ENCODE data around the gene TUBB2B.

The TUBB2B gene

DNA sequence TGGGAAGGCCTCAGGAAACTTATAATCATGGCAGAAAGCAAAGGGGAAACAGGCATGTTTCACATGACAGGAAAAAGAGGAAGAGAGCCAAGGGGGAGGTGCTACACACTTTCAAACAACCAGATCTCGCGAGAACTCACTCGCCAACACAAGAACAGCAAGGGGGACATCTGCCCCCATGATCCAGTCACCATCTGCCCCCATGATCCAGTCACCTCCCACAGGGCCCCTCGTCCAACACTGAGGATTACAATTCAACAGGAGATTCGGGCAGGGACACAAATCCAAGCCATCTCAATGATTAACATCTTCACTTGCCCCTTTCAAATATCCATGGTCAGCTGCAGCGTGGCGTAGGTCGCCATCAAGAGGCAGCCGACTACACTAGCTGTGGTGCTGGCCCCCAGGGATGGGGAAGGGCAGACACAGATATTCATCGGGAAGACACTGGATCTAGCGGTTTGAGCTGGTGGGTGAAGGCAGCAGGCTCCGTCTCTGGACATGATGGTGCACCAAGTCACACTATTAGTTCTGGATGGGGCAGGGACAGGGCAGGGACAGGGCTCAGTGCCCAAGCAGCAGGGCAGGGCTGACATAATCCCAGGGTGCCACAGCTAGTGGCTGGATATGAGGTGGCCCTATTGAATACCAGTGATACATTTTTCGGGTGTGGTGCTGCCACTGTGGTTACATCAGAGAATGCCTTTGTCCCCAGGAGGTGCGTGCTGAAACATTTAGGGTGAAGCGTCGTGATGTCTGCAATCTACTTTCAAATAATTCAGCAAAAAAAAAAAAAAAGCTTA is 31.6 kb downstream of the TUBB2B start:
- Histone ChIP-seq H3K4me2 (ENCODE audit: low read length) (no peak overlapping the region), H3K27ac (ENCODE audit: low read length) (no peak overlapping the region), H3K9ac (ENCODE audit: low read length) (no peak overlapping the region)

GRCh38 chr6:3195420-3195694 is 32.1 kb downstream of the TUBB2B start:
- Histone ChIP-seq H3K9ac (ENCODE audit: low read length) (no peak overlapping the region), H4K20me1 (ENCODE audit: insufficient read depth, low read length) (no peaks in the 10 kb centered on the region), H3K27ac (ENCODE audit: low read length) (no peak overlapping the region), H3K9me3 (ENCODE audit: insufficient read depth, low read length) (no peaks in the 10 kb centered on the region), H3K4me1 (ENCODE audit: low read length) (peaks cover 27% of the 10 kb centered on the region), H3K79me2 (ENCODE audit: low read length) (no peaks in the 10 kb centered on the region), H3K4me2 (ENCODE audit: low read length) (no peak overlapping the region), H3K27me3 (ENCODE audit: low read depth, low read length) (no peaks in the 10 kb centered on the region), H3K36me3 (replicated peaks; ENCODE audit: low read depth, low read length) (no peaks in the 10 kb centered on the region), H3K4me3 (ENCODE audit: low read length) (no peak overlapping the region), H2AFZ (ENCODE audit: low read depth, low read length) (no peak overlapping the region)
- TF ChIP-seq EZH2phosphoT487 (IDR thresholded peaks at IDR 0.05; ENCODE audit: low read depth) (no peak), CTCF (IDR thresholded peaks at IDR 0.05; ENCODE audit: low read depth, low read length) (no peak)

More for the DNA sequence above, 31.6 kb downstream of the TUBB2B start:
- H4K20me1 ChIP-seq (ENCODE audit: insufficient read depth, low read length): no peaks in the 10 kb centered on the region
- no peaks in the 10 kb centered on the region for H3K79me2 ChIP-seq (ENCODE audit: low read length)
- no peak overlapping the region for H2AFZ ChIP-seq (ENCODE audit: low read depth, low read length)
- no peaks in the 10 kb centered on the region for H3K36me3 ChIP-seq (replicated peaks; ENCODE audit: low read depth, low read length)
- H3K4me3 ChIP-seq (ENCODE audit: low read length): no peak overlapping the region
- no peaks in the 10 kb centered on the region for H3K27me3 ChIP-seq (ENCODE audit: low read depth, low read length)
- H3K9me3 ChIP-seq (ENCODE audit: insufficient read depth, low read length): no peaks in the 10 kb centered on the region
- TF ChIP-seq EZH2phosphoT487 (IDR thresholded peaks at IDR 0.05; ENCODE audit: low read depth) (no peak), CTCF (IDR thresholded peaks at IDR 0.05; ENCODE audit: low read depth, low read length) (no peak)
- peaks cover 27% of the 10 kb centered on the region for H3K4me1 ChIP-seq (ENCODE audit: low read length)

DNA sequence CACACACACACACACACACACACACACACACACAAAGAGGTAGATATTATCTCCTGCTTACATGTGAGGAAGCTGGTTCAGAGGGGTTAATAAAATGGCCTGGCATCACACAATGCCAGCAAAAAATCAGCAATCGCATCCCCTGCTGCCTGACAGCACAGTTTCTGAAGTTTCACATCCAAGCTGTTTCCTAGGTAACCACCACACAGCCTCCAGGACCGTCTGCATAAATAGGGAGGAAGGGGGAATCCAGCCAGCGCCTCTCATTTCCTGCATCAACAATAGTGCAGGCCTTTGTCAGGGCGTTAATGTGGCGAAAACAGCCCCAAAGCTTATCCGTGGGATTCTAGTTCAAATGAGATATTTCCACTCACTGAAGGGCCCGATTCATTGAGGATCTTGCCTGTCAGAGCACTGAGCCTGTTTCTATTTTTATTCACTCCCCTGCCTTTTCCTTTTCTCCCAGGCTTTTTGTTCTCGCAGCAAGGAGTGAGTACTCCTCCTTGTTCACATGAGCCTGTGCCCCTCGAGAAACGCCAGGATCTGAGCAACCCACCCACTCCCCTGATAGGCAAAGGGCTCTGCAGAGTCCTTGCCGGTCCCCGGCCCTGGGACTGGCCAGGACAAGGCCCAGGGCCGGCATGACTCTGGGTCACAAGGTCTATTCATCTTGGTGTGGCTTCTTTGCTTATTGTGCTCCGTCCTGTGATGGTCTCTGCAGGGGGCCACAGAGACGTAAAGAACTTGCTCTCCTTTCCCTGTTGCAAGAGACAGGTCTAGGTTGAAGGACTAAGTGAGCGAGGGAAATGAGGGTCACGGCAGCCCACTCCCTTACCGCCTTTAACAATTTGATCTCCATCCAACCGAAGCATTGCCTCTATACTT is 32.7 kb downstream of the TUBB2B start:
- no peaks in the 10 kb centered on the region for H3K9me3 ChIP-seq (ENCODE audit: insufficient read depth, low read length)
- H3K27ac ChIP-seq (ENCODE audit: low read length): no peak overlapping the region
- H3K79me2 ChIP-seq (ENCODE audit: low read length): no peaks in the 10 kb centered on the region
- H3K9ac ChIP-seq (ENCODE audit: low read length): no peak overlapping the region
- H4K20me1 ChIP-seq (ENCODE audit: insufficient read depth, low read length): no peaks in the 10 kb centered on the region
- peak overlapping the region; percentile 35 for H3K4me2 ChIP-seq (ENCODE audit: low read length)
- no peaks in the 10 kb centered on the region for H3K36me3 ChIP-seq (replicated peaks; ENCODE audit: low read depth, low read length)
- TF ChIP-seq CTCF (IDR thresholded peaks at IDR 0.05; ENCODE audit: low read depth, low read length): no peak
- no peak for TF ChIP-seq EZH2phosphoT487 (IDR thresholded peaks at IDR 0.05; ENCODE audit: low read depth)
- H3K4me3 ChIP-seq (ENCODE audit: low read length): no peak overlapping the region
- no peak overlapping the region for H2AFZ ChIP-seq (ENCODE audit: low read depth, low read length)
- no peaks in the 10 kb centered on the region for H3K27me3 ChIP-seq (ENCODE audit: low read depth, low read length)
- peaks cover 27% of the 10 kb centered on the region for H3K4me1 ChIP-seq (ENCODE audit: low read length)
